Activated CD8-positive, alpha-beta T cell treated with anti-CD3 and anti-CD28 coated beads for 36 hours (primary cell): ENCODE results near the gene KCND3. TPM values are rescaled to one million over a fixed set of nuclear protein-coding genes. Genes with fewer than 3 reads are reported as not detected.

ENCODE experiments used
- ATAC-seq: fragments of 200-7000 bp; cut with Tn5 transposase; one replicate; pipeline ENCODE4 v1.10.0; 2021; ENCODE audit warnings: mild to moderate bottlenecking, moderate library complexity
- CTCF ChIA-PET: fragments of 350-600 bp; sonication (Branson Sonifier 250); formaldehyde crosslinking; loops from one replicate; lab custom pipeline; 2021; ENCODE audit warnings: antibody characterized with exemption; lab: Charles Lee
- POLR2A ChIA-PET: fragments of 350-600 bp; sonication (Branson Sonifier 250); formaldehyde crosslinking; loops from one replicate; lab custom pipeline; 2021; ENCODE audit warnings: antibody characterized with exemption; lab: Charles Lee
- DNase-seq: peaks from one replicate; pipeline ENCODE4 v3.0.0-alpha.2; 2020
- H3K27ac Mint-ChIP-seq: one replicate; pipeline ENCODE4 v1.8.0; 2021; ENCODE audit warnings: mild to moderate bottlenecking, mixed read lengths
- H3K27me3 Mint-ChIP-seq: one replicate; pipeline ENCODE4 v1.8.0; 2021; ENCODE audit warnings: mixed read lengths
- H3K36me3 Mint-ChIP-seq: one replicate; pipeline ENCODE4 v1.8.0; 2021; ENCODE audit warnings: low read depth, mixed read lengths
- H3K4me1 Mint-ChIP-seq: one replicate; pipeline ENCODE4 v1.8.0; 2021; ENCODE audit warnings: low read depth, mixed read lengths
- H3K4me3 Mint-ChIP-seq: one replicate; pipeline ENCODE4 v1.8.0; 2021; ENCODE audit warnings: mild to moderate bottlenecking, moderate library complexity, mixed read lengths
- H3K9me3 Mint-ChIP-seq: one replicate; pipeline ENCODE4 v1.8.0; 2021; ENCODE audit warnings: mixed read lengths
- intact Hi-C: fragments of 100-400 bp; cut with micrococcal nuclease; formaldehyde crosslinking; loops from one replicate; pipeline ENCODE4 v1.10.0; 2022
- total RNA-seq, 2 experiments: library from RNA; stranded (reverse); gene quantifications; one replicate each; pipeline ENCODE4 v1.2.3, GENCODE V29; 2021
- TF ChIP-seq, protein P1 (sequence below): fragments of 200-600 bp; IDR thresholded peaks from one replicate; pipeline ENCODE4 v1.8.0; 2022; ENCODE audit warnings: antibody characterized with exemption, mild to moderate bottlenecking

KCND3 gene
- total RNA-seq, 2 experiments from 2014 or later, result not detected

DNA sequence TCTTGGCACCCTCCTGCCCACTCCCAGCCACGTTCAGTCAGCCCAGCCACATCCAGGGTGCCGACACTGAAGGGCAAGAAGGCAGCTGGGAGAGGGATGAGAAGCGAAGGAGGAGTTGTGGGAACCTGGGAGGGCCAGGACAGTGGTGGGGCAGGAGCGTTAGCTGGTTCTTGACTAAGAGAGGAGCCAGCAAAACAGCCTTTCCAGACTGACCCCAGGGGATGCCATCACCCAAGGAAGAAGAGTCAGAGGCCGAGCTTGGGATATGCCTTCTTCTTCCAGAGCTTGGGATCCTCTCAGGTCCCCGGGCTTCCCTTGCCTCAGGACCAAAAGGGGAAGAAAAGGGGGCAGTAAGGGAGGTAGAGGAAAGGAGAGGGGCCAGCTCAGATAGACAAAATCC lies 257.5 kb downstream of the KCND3 start:
- H3K27ac Mint-ChIP-seq, result no peak overlapping the region
- H3K36me3 Mint-ChIP-seq, result no peaks in the 10 kb centered on the region
- TF ChIP-seq, protein P1, sequence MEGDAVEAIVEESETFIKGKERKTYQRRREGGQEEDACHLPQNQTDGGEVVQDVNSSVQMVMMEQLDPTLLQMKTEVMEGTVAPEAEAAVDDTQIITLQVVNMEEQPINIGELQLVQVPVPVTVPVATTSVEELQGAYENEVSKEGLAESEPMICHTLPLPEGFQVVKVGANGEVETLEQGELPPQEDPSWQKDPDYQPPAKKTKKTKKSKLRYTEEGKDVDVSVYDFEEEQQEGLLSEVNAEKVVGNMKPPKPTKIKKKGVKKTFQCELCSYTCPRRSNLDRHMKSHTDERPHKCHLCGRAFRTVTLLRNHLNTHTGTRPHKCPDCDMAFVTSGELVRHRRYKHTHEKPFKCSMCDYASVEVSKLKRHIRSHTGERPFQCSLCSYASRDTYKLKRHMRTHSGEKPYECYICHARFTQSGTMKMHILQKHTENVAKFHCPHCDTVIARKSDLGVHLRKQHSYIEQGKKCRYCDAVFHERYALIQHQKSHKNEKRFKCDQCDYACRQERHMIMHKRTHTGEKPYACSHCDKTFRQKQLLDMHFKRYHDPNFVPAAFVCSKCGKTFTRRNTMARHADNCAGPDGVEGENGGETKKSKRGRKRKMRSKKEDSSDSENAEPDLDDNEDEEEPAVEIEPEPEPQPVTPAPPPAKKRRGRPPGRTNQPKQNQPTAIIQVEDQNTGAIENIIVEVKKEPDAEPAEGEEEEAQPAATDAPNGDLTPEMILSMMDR, result no peak
- no peaks in the 10 kb centered on the region for H3K4me1 Mint-ChIP-seq
- ATAC-seq, result no peak
- H3K9me3 Mint-ChIP-seq, result no peaks in the 10 kb centered on the region
- no peak for DNase-seq
- CTCF ChIA-PET, result interaction anchor here (0.9 to 5.3 kb wide), 2 partner anchors 17 to 38 kb away, joined by 4 to 31 read pairs; no protein-coding TSS in a partner anchor
- no peak overlapping the region for H3K4me3 Mint-ChIP-seq
- POLR2A ChIA-PET, result interaction anchor here (1.2 kb wide), 1 partner anchor 224 kb away, joined by 5 read pairs; no protein-coding TSS in a partner anchor
- intact Hi-C loops, result no loop called here
- peaks cover 1% of the 10 kb centered on the region for H3K27me3 Mint-ChIP-seq

DNA sequence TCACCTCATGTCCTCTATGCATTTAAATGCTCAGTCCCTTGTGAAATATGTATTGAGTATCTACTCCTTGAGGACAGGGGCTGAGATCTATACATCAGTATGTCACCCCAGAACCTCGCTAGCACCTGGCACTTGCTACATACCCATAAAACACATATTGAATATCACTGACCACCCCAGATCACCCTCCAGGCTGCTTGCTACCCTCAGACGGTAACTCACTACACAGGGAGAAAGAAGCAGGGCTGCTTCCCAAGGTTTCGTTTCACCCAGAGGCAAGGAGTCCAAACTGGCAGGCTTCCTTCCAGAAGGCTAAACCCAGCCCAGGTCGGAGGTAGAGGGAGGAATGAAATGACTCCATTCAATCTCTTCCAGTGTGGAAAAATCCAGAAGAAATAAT lies 258.8 kb downstream of the KCND3 start:
- Mint-ChIP-seq H3K9me3 (no peaks in the 10 kb centered on the region), H3K4me3 (no peak overlapping the region), H3K27me3 (no peaks in the 10 kb centered on the region), H3K36me3 (no peaks in the 10 kb centered on the region), H3K4me1 (no peaks in the 10 kb centered on the region), H3K27ac (no peak overlapping the region)
- ChIA-PET CTCF (interaction anchor here (5.3 kb wide), 1 partner anchor 16 kb away, joined by 31 read pairs; no protein-coding TSS in a partner anchor), POLR2A (interaction anchor here (1.2 kb wide), 1 partner anchor 223 kb away, joined by 5 read pairs; no protein-coding TSS in a partner anchor)
- ATAC-seq, result no peak
- intact Hi-C loops, result no loop called here
- DNase-seq, result no peak
- TF ChIP-seq, protein P1, result no peak

DNA sequence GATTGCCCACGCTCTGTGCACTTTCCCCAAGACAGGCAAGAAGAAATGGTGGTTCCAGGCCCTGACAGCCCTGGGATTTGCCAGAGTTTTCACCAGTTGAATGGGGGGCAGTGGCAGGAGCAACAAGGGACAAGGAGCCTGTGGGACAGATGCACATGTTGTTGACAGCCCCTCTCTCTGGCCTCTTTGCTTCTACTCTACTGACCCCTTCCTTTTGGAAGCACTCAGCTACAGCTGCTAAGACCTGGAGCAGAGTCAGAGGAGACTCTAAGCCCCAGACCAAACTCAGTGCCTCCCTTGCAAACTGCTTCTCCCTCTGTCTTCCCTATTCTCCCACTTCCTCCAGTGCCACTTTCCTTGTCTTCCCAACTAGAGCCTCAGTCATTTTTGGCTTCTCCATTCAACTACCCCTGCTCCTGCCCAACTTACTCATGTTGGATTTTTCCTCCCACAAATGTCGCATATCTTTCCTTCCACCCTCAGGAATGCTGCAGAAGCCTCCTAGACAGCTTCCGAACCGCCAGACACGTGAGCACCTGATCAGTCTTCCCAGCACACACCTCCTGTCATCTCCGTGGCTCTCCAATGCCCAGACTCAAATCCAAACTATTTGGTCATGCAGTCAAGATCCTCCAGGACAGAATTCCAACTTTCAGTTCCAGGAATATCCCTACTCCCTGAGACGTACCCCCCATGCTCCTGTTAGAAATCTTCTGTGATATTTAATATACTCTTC lies 259.4 kb downstream of the KCND3 start:
- DNase-seq, result no peak
- no peak for ATAC-seq
- POLR2A ChIA-PET, result interaction anchor here (1.2 kb wide), 1 partner anchor 8 kb away, joined by 3 read pairs; no protein-coding TSS in a partner anchor
- H3K9me3 Mint-ChIP-seq, result no peaks in the 10 kb centered on the region
- H3K4me1 Mint-ChIP-seq, result no peaks in the 10 kb centered on the region
- no peaks in the 10 kb centered on the region for H3K36me3 Mint-ChIP-seq
- no peaks in the 10 kb centered on the region for H3K27me3 Mint-ChIP-seq
- CTCF ChIA-PET, result interaction anchor here (3.2 to 5.3 kb wide), 2 partner anchors 15 kb away, joined by 19 to 31 read pairs; no protein-coding TSS in a partner anchor
- intact Hi-C loops, result no loop called here
- H3K4me3 Mint-ChIP-seq, result no peak overlapping the region
- H3K27ac Mint-ChIP-seq, result no peak overlapping the region
- TF ChIP-seq, protein P1, result no peak

DNA sequence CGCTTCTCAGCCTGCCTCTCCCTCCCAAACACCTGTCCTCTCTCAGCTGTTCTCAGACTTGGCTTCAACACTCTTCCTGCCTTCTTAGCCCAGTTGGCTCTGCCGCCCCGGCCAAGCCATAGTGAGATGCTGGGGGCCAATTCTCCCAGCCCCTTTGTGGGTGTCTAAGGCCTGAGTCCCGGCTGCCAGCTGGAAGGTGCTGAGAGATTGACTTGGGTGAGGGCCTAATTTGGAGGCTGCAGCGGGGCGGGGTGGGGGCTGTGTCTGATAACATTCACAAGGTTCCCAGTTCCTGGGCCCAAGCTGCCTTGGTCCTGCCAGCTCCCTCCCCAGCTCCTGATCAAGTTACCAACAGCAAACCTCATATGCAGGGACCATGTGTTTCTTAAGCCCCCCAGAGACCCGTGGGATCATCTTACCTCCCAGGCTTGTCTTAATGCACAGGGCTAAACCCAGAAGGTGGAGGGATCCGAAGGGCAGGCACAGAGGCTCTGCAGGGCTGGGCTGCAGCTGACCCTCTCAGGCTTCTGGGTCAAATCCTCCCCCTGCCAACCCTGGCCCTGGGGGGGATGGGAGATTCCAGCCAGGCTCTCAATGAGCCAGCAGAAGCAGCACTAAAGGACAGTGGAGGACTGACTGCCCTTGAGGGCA lies 260.1 kb downstream of the KCND3 start:
- intact Hi-C loops, result no loop called here
- no peaks in the 10 kb centered on the region for H3K27me3 Mint-ChIP-seq
- DNase-seq (no peak), ATAC-seq (no peak)
- no peak overlapping the region for H3K4me3 Mint-ChIP-seq
- no peaks in the 10 kb centered on the region for H3K9me3 Mint-ChIP-seq
- POLR2A ChIA-PET, result interaction anchor here (0.7 to 3.4 kb wide), 4 partner anchors 9 to 18 kb away, joined by 3 to 11 read pairs (median 3); partner anchors contain the start of gene INKA2
- TF ChIP-seq, protein P1, result no peak
- no peak overlapping the region for H3K27ac Mint-ChIP-seq
- no peaks in the 10 kb centered on the region for H3K36me3 Mint-ChIP-seq
- no peaks in the 10 kb centered on the region for H3K4me1 Mint-ChIP-seq
- CTCF ChIA-PET, result interaction anchor here (1.0 to 3.2 kb wide), 4 partner anchors 10 to 40 kb away, joined by 3 to 19 read pairs (median 4); partner anchors contain the start of gene INKA2
